K562 (cell line): Measurements from ENCODE around the gene SMOC2. TPM values are rescaled to one million over a fixed set of nuclear protein-coding genes. Genes with fewer than 3 reads are reported as not detected.

Experiments used
- ATAC-seq: fragments of 200-7000 bp; cut with Tn5 transposase; 3 replicates; pipeline ENCODE4 v1.9.1; 2020; ENCODE audit warnings: moderate library complexity
- BruUV-seq: library from RNA; stranded (reverse); fragments of 400-500 nt; replicated peaks from 2 replicates; lab custom pipeline; 2021; lab: Mats Ljungman, UMichigan
- CTCF ChIA-PET: fragments of 300-600 bp; formaldehyde crosslinking; extraction: SDS; loops from one replicate; lab custom pipeline; 2021; ENCODE audit warnings: low intra/inter-chr PET ratio; lab: Yijun Ruan, JAX
- POLR2A ChIA-PET: fragments of 300-600, 350-650 bp; sonication (Branson Sonifier 250); formaldehyde crosslinking; extraction: SDS; loops from one replicate; lab custom pipeline; 2021; ENCODE audit warnings: antibody characterized with exemption, inconsistent platforms; lab: Yijun Ruan, JAX
- DNase-seq, 4 experiments: peaks; one replicate each; pipeline versions ENCODE4 v3.0.0 to v3.0.0-alpha.2; 2011 to 2018; ENCODE audit warnings: low spot score in 3 of 4, mixed read lengths in 3 of 4; ENCODE audit errors: extremely low read depth in 1 of 4
- FAIRE-seq: peaks from 2 replicates; lab custom pipeline; 2011; peaks lifted over from hg19 to GRCh38; lab: Jason Lieb, UNC
- H2AFZ ChIP-seq: 2 replicates; pipeline ENCODE4 v1.6.0; 2011; ENCODE audit warnings: low read depth, low read length, control low read depth, inconsistent platforms
- H3K27ac ChIP-seq: fragments of 200-600 bp; 3 replicates; pipeline ENCODE4 v1.8.0; 2011; ENCODE audit warnings: low read depth, mild to moderate bottlenecking, control low read depth, inconsistent platforms, low read length, moderate library complexity, mixed read lengths; ENCODE audit errors: extremely low read depth
- H3K27me3 ChIP-seq, 2 experiments: fragments of 300-600 bp in 1 of 2; 2 replicates in 1 of 2; 3 replicates in 1 of 2; pipeline versions ENCODE4 v1.6.0 to v1.8.0; 2011; ENCODE audit warnings: inconsistent platforms in 2 of 2, low read length in 2 of 2, mild to moderate bottlenecking in 1 of 2, mixed read lengths in 1 of 2, moderate library complexity in 1 of 2; ENCODE audit not compliant: control insufficient read depth in 2 of 2, insufficient read depth in 2 of 2
- H3K36me3 ChIP-seq: fragments of 300-600 bp; 3 replicates; pipeline ENCODE4 v1.8.0; 2011; ENCODE audit warnings: mild to moderate bottlenecking, low read length, inconsistent platforms; ENCODE audit not compliant: control insufficient read depth, insufficient read depth
- H3K4me1 ChIP-seq, 2 experiments: fragments of 200-600 bp in 1 of 2; replicated peaks in 1 of 2; 2 replicates in 1 of 2; 3 replicates in 1 of 2; pipeline versions ENCODE4 v1.5.1 to v1.8.0; 2011; ENCODE audit warnings: inconsistent platforms in 2 of 2, low read length in 2 of 2, mild to moderate bottlenecking in 1 of 2, mixed read lengths in 1 of 2, moderate library complexity in 1 of 2; ENCODE audit not compliant: control insufficient read depth in 2 of 2, insufficient read depth in 2 of 2
- H3K4me2 ChIP-seq: 2 replicates; pipeline ENCODE4 v1.6.1; 2011; ENCODE audit warnings: low read length, control low read depth, inconsistent platforms, mixed read lengths; ENCODE audit not compliant: insufficient read depth
- H3K4me3 ChIP-seq: fragments of 200-600 bp; sonication (generic), shearing (Covaris generic); 2 replicates; pipeline ENCODE4 v1.5.1; 2016; ENCODE audit warnings: control low read depth, inconsistent platforms
- H3K79me2 ChIP-seq: fragments of 200-600 bp; 3 replicates; pipeline ENCODE4 v1.8.0; 2011; ENCODE audit warnings: low read length, inconsistent platforms; ENCODE audit not compliant: control insufficient read depth, insufficient read depth
- H3K9ac ChIP-seq, 2 experiments: 2 replicates each; pipeline versions ENCODE4 v1.6.0 to v1.6.1; 2011; ENCODE audit warnings: low read depth in 2 of 2, low read length in 2 of 2, control low read depth in 1 of 2, inconsistent platforms in 1 of 2, mild to moderate bottlenecking in 1 of 2, mixed read lengths in 1 of 2; ENCODE audit not compliant: insufficient read depth in 1 of 2
- H3K9me1 ChIP-seq: one replicate; pipeline ENCODE4 v1.6.0; 2011; ENCODE audit warnings: inconsistent platforms, mild to moderate bottlenecking, low read length, moderate library complexity; ENCODE audit not compliant: control insufficient read depth, insufficient read depth
- H3K9me3 ChIP-seq: replicated peaks from 2 replicates; pipeline ENCODE4 v1.5.1; 2011; ENCODE audit warnings: low read depth, low read length, inconsistent platforms; ENCODE audit not compliant: control insufficient read depth, insufficient read depth
- H4K20me1 ChIP-seq: replicated peaks from 2 replicates; pipeline ENCODE4 v1.6.1; 2011; ENCODE audit warnings: low read length, inconsistent platforms, mixed read lengths; ENCODE audit not compliant: control insufficient read depth, insufficient read depth
- CREBBP ChIP-seq: IDR thresholded peaks from one replicate; pipeline ENCODE4 v1.6.1; 2012; ENCODE audit warnings: low read depth, mild to moderate bottlenecking, control low read depth, inconsistent platforms, low read length
- PTBP1 ChIP-seq: fragments of 200-400 bp; formaldehyde crosslinking; IDR thresholded peaks from 2 replicates; pipeline ENCODE4 v1.6.1; 2017; ENCODE audit warnings: low read depth, low read length
- TRIM24 ChIP-seq, 2 experiments: fragments of 450-650 bp; IDR thresholded peaks; 2 replicates each; pipeline ENCODE4 v1.6.1; 2016
- WGBS: fragments of 100-300 bp; shearing (Covaris generic); methylation state at CpG from one replicate; pipeline ENCODE4 v1.1.6; 2016; ENCODE audit warnings: low coverage, mixed read lengths; ENCODE audit not compliant: insufficient coverage; ENCODE audit errors: missing lambda C conversion rate; 5-methylcytosine and 5-hydroxymethylcytosine counted together
- in situ Hi-C: fragments of 300-500 bp; cut with MboI; formaldehyde crosslinking; loops from 4 replicates; pipeline ENCODE4 v1.15.0; 2018; ENCODE audit warnings: inconsistent platforms, mixed read lengths
- intact Hi-C: fragments of 100-400 bp; cut with micrococcal nuclease; formaldehyde crosslinking; loops from 2 replicates; pipeline ENCODE4 v1.14.2; 2022
- polyA plus RNA-seq, 8 experiments: library from polyadenylated mRNA; depleted of rRNA in 4 of 8; stranded (reverse) in 5 of 8; unstranded in 3 of 8; fragments of >200 nt; fragmentation: Nextera tagmentation in 2 of 8; fragmentation: Illumina TruSeq in 1 of 8; extraction: Ambion mirVana in 2 of 8; extraction: Trizol in 1 of 8; gene quantifications; 2 replicates each; pipeline versions ENCODE4 v1.2.1 to v1.2.3, GENCODE V29; 2011 to 2014; ENCODE audit warnings: inconsistent platforms in 1 of 8, missing spikeins in 1 of 8
- total RNA-seq, 7 experiments: library from RNA; depleted of rRNA in 6 of 7; stranded (reverse); fragments of >200 nt in 6 of 7; fragmentation: Illumina TruSeq in 2 of 7; extraction: Trizol in 2 of 7; gene quantifications; 2 replicates each; pipeline versions ENCODE4 v1.2.1 to v1.2.3, GENCODE V29; 2011 to 2021; ENCODE audit warnings: low replicate concordance in 1 of 7
- TF ChIP-seq, protein P1 (sequence below): sonication (generic); formaldehyde crosslinking; IDR thresholded peaks from 2 replicates; pipeline ENCODE4 v1.8.0; 2023; ENCODE audit warnings: mild to moderate bottlenecking, missing genetic modification reagents

SMOC2 gene
- total and polyA plus RNA-seq, 9 of the 15 experiments (the other 6 are each of a cell fraction or from before 2014, with no cell fraction given) = 0.45 to 2.3 (median 1.1) TPM

DNA sequence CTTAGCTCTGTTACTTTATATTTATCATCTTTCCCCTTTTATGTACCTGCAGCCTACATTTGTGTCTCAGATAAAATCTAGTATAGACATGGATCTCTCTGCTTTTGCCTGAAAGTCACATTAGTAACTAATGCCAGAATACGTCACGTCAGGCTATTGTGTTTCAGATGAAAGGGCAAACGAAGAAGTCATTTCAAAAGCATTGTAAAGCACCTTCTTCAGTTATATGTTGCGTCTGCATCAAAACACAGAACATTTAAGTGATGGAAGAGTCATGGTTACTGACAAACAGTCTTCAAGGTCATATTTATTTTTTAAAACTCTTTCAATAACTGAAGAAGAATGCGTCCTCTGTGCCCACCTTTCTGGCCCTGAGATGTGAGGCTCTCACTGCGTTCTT, 119.1 kb downstream of the SMOC2 start:
- intact Hi-C loops (no loop called here), in situ Hi-C loops (no loop called here)
- no peaks in the 10 kb centered on the region for H3K9me1 ChIP-seq
- no TSS peak for BruUV-seq
- no peaks in the 10 kb centered on the region for H3K79me2 ChIP-seq
- H3K36me3 ChIP-seq = no peaks in the 10 kb centered on the region
- H3K4me1 ChIP-seq = no peaks in the 10 kb centered on the region
- H3K4me2 ChIP-seq = no peak overlapping the region
- DNase-seq (no peak), ATAC-seq (no peak), FAIRE-seq (no peak)
- H2AFZ ChIP-seq = no peak overlapping the region
- H3K27me3 ChIP-seq = peaks cover 0 to 10% of the 10 kb centered on the region in 2 experiments; a peak in 3 of 5 replicates
- WGBS = 17% methylated on average over 6 of the region's 6 CpGs
- no peak for TF ChIP-seq TRIM24 (IDR thresholded peaks at IDR 0.05)
- TF ChIP-seq, protein P1, sequence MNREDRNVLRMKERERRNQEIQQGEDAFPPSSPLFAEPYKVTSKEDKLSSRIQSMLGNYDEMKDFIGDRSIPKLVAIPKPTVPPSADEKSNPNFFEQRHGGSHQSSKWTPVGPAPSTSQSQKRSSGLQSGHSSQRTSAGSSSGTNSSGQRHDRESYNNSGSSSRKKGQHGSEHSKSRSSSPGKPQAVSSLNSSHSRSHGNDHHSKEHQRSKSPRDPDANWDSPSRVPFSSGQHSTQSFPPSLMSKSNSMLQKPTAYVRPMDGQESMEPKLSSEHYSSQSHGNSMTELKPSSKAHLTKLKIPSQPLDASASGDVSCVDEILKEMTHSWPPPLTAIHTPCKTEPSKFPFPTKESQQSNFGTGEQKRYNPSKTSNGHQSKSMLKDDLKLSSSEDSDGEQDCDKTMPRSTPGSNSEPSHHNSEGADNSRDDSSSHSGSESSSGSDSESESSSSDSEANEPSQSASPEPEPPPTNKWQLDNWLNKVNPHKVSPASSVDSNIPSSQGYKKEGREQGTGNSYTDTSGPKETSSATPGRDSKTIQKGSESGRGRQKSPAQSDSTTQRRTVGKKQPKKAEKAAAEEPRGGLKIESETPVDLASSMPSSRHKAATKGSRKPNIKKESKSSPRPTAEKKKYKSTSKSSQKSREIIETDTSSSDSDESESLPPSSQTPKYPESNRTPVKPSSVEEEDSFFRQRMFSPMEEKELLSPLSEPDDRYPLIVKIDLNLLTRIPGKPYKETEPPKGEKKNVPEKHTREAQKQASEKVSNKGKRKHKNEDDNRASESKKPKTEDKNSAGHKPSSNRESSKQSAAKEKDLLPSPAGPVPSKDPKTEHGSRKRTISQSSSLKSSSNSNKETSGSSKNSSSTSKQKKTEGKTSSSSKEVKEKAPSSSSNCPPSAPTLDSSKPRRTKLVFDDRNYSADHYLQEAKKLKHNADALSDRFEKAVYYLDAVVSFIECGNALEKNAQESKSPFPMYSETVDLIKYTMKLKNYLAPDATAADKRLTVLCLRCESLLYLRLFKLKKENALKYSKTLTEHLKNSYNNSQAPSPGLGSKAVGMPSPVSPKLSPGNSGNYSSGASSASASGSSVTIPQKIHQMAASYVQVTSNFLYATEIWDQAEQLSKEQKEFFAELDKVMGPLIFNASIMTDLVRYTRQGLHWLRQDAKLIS (CRISPR knock-in tag) = no peak
- no peak for TF ChIP-seq PTBP1
- TF ChIP-seq CREBBP = no peak
- ChIA-PET CTCF (no interaction called here), POLR2A (no interaction called here)
- H3K4me3 ChIP-seq = no peak overlapping the region
- H4K20me1 ChIP-seq = no peaks in the 10 kb centered on the region
- H3K9ac ChIP-seq = no peak overlapping the region
- H3K9me3 ChIP-seq = 0 out of 2 replicates have a peak, but pooled peaks cover 2% of the 10 kb centered on the region
- H3K27ac ChIP-seq = no peak overlapping the region
